T-helper 1 cell (primary cell): ENCODE results near the gene MPPED1.

Source experiments
- DNase-seq, 5 donors: peaks; one replicate each; pipeline ENCODE4 v3.0.0-alpha.2; 2012 to 2020

The MPPED1 gene

DNA sequence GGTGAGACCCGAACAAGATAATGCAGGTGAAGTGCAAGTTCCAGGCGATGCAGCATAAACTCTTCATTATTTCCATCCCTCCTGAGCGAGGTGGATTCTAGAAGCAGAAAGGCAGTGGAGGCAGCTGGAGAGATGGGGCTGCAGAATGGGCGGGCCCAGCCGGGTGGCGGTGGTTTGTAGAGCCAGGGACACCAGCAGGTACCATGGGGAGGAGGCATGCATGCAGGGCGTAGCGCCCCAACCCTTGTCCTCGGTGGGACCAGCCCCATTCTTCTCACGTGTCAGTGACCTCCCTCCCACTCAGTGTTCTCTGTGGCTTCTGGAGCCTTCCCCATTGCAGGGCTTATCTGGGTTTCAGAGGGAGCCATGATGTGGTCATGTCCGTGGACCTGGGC, 38.0 kb downstream of the MPPED1 start:
- DNase-seq = no peak

- DNase-seq = no peak
Observed at GRCh38 chr22:43451371-43452050, 39.7 kb downstream of the MPPED1 start.

DNA sequence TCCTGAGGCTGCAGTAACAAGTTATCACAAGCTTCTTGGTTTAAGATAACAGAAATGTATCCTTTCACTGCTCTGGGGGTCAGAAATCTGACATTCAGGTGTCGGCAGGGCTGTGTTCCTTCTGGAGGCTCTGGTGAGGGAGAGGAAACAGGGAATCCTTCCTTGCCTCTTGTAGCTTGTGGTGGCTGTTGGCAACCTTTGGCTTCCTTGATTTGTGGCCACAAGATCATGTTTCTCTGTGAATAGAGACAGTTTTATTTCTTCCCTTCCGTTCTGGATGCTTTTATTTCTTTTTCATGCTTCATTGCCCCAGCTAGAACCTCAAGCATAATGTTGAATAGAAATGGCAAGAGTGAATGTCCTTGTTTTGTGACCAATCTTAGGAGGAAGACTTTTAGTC, 44.0 kb downstream of the MPPED1 start:
- DNase-seq = no peak

- DNase-seq = no peak
Observed at GRCh38 chr22:43457002-43457401, 45.2 kb downstream of the MPPED1 start.

- no peak for DNase-seq
Observed at GRCh38 chr22:43462701-43463100, 50.9 kb downstream of the MPPED1 start.

- no peak for DNase-seq
Observed at GRCh38 chr22:43464809-43465208, 53.0 kb downstream of the MPPED1 start.

GRCh38 chr22:43465291-43466015, 53.6 kb downstream of the MPPED1 start:
- no peak for DNase-seq

GRCh38 chr22:43466710-43467109, 54.9 kb downstream of the MPPED1 start:
- DNase-seq = no peak

GRCh38 chr22:43467216-43467940, 55.6 kb downstream of the MPPED1 start:
- DNase-seq = no peak

GRCh38 chr22:43470253-43470652, 58.4 kb downstream of the MPPED1 start:
- no peak for DNase-seq

DNA sequence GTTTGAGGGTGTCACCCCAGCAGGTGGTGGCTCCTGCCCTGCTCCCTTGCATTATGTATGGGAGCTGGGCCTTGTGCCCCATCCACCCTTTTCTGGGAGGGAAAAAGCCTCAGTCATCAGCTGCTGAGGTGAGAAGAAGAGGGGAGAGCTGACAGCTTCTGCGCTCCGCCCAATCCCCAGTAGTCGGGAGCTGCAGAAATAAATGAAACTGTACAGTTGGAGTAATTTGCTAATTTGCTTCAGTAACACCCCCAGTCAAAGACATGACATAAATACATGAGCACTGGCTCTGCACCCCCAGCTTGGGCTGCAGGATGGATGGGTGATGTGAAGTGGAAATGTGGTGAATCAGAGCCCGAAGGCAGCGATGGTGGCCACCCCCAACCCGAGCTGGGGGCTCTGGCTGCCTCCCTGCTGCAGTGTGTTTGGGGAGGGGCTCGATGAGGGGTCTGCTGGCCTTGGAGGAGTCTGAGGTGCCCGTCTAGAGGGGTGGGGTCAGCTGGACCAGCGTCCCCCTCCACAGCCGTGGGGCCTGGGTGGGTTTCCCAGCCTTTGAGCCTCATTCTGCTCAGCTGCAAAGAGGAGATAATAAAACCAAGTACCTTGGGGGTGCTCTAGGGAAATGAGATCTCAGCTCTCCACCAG, 59.2 kb downstream of the MPPED1 start:
- no peak for DNase-seq

- no peak for DNase-seq
Observed at GRCh38 chr22:43471606-43472135, 59.9 kb downstream of the MPPED1 start.

GRCh38 chr22:43473031-43473430, 61.2 kb downstream of the MPPED1 start:
- DNase-seq = no peak

GRCh38 chr22:43473441-43473840, 61.6 kb downstream of the MPPED1 start:
- DNase-seq = no peak

GRCh38 chr22:43474161-43475101, 62.6 kb downstream of the MPPED1 start:
- no peak for DNase-seq

DNA sequence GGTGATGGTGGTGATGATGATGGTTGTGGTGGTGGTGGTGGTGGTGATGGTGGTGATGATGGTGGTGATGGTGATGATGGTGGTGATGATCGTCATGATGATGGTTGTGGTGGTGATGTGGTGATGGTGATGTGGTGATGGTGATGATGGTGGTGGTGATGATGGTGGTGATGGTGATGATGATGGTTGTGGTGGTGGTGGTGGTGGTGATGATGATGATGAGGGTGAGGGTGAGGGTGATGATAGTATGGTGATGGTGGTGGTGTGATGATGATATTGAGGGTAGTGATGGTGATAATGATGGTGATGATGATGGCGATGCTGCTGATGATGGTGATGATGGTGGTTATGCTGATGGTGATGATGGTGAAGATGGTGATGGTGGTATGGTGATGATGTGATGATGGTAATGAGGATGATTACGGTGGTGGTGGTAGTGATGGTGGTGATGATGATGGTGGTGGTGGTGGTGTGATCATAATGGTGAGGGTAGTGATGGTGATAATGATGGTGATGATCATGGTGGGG, 63.8 kb downstream of the MPPED1 start:
- no peak for DNase-seq

DNA sequence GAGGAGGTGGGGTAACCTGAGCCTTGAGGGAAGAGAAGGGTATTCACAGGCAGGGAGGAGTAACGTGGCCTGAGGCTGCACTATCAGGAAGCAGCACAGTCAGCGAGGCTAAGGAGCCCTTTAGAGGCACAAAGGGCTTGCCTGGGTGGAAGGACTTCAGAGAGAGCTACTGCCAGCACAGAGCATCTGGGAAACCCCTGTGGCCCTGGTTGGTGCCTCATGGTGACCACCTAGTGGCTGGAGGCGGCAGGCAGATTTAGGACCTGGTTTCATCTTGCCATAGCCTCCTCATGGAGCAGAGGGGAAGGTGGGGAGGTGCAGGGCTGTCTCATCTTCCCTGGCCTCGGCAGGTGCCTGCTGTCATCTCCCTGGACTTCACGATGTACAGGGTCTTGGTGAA, 64.5 kb downstream of the MPPED1 start:
- no peak for DNase-seq

- no peak for DNase-seq
Observed at GRCh38 chr22:43476751-43477725, 65.2 kb downstream of the MPPED1 start.

DNA sequence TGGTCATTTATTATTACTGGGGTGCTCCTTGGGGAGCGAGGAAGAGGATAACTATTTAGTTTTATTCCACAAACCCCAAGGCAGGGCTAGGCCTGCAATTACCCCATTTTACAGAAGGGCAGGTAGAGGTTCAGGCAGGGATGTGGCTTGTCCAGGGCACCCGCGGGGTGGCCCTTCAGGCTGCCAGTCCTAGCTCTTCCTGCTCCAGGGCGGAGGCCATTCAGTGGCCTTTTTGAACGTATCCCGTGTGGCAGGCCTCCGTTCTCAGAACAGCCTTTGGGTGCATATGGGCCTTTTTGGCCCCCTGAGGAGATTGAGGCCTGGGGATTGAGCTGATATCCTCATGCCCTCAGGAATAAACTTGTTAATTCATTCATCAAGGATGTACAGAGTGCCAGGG, 66.2 kb downstream of the MPPED1 start:
- no peak for DNase-seq

DNA sequence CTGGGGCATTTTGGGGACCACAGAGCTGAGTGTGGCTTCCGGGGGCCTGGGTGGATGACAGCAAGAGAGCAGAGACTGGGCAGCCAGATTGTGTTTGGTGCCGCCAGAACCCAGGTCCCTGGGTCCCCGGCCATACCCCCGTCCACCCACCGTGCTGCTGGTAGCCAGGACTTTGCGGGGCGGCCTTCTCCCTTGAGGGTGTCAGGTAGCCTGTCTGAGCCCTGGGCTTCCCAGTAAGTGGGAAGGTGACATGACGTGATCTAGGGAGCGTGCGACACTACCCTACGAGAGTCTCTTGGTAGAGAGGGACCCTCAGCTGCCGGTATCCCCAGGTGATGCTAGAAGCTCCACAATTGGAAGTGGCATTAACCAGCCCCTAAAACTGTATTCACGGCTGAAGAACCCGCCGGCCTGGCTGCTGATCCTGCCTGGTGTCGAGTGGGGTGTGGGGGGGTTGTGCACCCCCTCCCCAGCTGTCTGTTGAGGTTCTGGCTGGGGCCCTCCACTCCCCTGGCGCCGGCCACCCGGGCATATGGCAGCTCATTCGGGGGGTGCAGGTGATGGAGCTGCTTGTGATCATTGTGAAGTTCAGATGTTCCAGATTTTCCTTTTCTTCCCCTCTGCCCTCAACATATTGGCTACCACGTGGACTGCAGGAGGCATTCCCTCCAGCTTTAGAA, 66.9 kb downstream of the MPPED1 start:
- no peak for DNase-seq
